DMS53 treated with DMSO at 0.1 percent for 48 hours (cell line): Measurements from ENCODE around the gene COASY.
"Not testable (repeated sequence)": the region's sequence is repeated elsewhere in the genome, so short reads cannot be mapped to it uniquely, and the experiment has no call there.

ENCODE experiments used
- DNase-seq: peaks from one replicate; lab custom pipeline; 2025; ENCODE audit not compliant: unreplicated experiment; lab: John Stamatoyannopoulos, UW

Gene COASY

GRCh38 chr17:42552736-42553135 is 9.2 kb upstream of the COASY start, which contains the start of gene HSD17B1:
Gene HSD17B1, plus strand, starts transcription at chr17:42552923. Its CDS starts 11 bp downstream, at chr17:42552934.
- not testable (repeated sequence) for DNase-seq

GRCh38 chr17:42553161-42553818 is 8.7 kb upstream of the COASY start:
- no peak for DNase-seq

- DNase-seq: no peak
These were observed 8.1 kb upstream of the COASY start for GRCh38 chr17:42553866-42554249.

GRCh38 chr17:42554250-42555121 is 7.5 kb upstream of the COASY start:
- peak; percentile 77 for DNase-seq

GRCh38 chr17:42555122-42555622 is 6.8 kb upstream of the COASY start:
- no peak for DNase-seq

- not testable (repeated sequence) for DNase-seq
These were observed 5.9 kb upstream of the COASY start for GRCh38 chr17:42555961-42556617.

- no peak for DNase-seq
These were observed 2.9 kb upstream of the COASY start for GRCh38 chr17:42559075-42559474.

GRCh38 chr17:42560246-42560645 is 1.7 kb upstream of the COASY start:
- no peak for DNase-seq

- peak; percentile 28 for DNase-seq
These were observed 617 bp downstream of the COASY start for GRCh38 chr17:42562388-42563142.

GRCh38 chr17:42563143-42563509 is 1.2 kb downstream of the COASY start:
- DNase-seq: no peak

- DNase-seq: peak; percentile 12
These were observed 1.6 kb downstream of the COASY start for GRCh38 chr17:42563543-42563942.

GRCh38 chr17:42563950-42564349 is 2.0 kb downstream of the COASY start:
- no peak for DNase-seq

- no peak for DNase-seq
These were observed 3.0 kb downstream of the COASY start for GRCh38 chr17:42564815-42565522.

GRCh38 chr17:42565523-42566214 is 3.7 kb downstream of the COASY start:
- DNase-seq: no peak

GRCh38 chr17:42566215-42566882 is 4.4 kb downstream of the COASY start:
- no peak for DNase-seq

GRCh38 chr17:42566883-42567573 is 5.1 kb downstream of the COASY start, which contains the start of gene MLX:
Gene MLX, plus strand, starts transcription at chr17:42567100. Its CDS starts 25 bp downstream, at chr17:42567125.
- DNase-seq: peak; percentile 94

- no peak for DNase-seq
These were observed 6.6 kb downstream of the COASY start for GRCh38 chr17:42568341-42569111.
